A673 (cell line): ENCODE data around the gene GRM5. TPM values are rescaled to one million over a fixed set of nuclear protein-coding genes. Genes with fewer than 3 reads are reported as not detected.
"Not testable (repeated sequence)": the region's sequence is repeated elsewhere in the genome, so short reads cannot be mapped to it uniquely, and the experiment has no call there.

Experiments
- BruUV-seq: library from RNA; stranded (reverse); fragments of 400-500 nt; replicated peaks from 2 replicates; lab custom pipeline; 2021; lab: Mats Ljungman, UMichigan
- CTCF ChIA-PET: fragments of 300-600 bp; sonication (Branson Sonifier 250); formaldehyde crosslinking; loops from one replicate; lab custom pipeline; 2022; ENCODE audit warnings: antibody characterized with exemption; lab: Charles Lee
- POLR2A ChIA-PET: fragments of 300-600 bp; sonication (Branson Sonifier 250); formaldehyde crosslinking; loops from one replicate; lab custom pipeline; 2022; ENCODE audit warnings: antibody characterized with exemption; ENCODE audit not compliant: low non-redundant PET; lab: Charles Lee
- DNase-seq: peaks from one replicate; pipeline ENCODE4 v3.0.0-alpha.2; 2015; ENCODE audit warnings: low spot score
- H3K27ac ChIP-seq: fragments of 200-600 bp; sonication (generic); 2 replicates; pipeline ENCODE4 v1.5.1; 2016; ENCODE audit warnings: mixed run types, low read depth, mild to moderate bottlenecking, mixed read lengths, antibody characterized with exemption, low read length; ENCODE audit not compliant: poor library complexity, severe bottlenecking
- H3K27me3 ChIP-seq: fragments of 200-600 bp; sonication (generic); replicated peaks from 2 replicates; pipeline ENCODE4 v1.6.1; 2017; ENCODE audit warnings: mixed run types, low read depth, mild to moderate bottlenecking, mixed read lengths, antibody characterized with exemption, low read length; ENCODE audit not compliant: insufficient read depth, poor library complexity
- H3K36me3 ChIP-seq: fragments of 200-600 bp; sonication (generic); 2 replicates; pipeline ENCODE4 v1.6.1; 2016; ENCODE audit warnings: mixed run types, mild to moderate bottlenecking, mixed read lengths, antibody characterized with exemption, low read length; ENCODE audit not compliant: insufficient read depth, poor library complexity, severe bottlenecking
- H3K4me1 ChIP-seq: fragments of 200-600 bp; sonication (generic); 2 replicates; pipeline ENCODE4 v1.6.1; 2017; ENCODE audit warnings: mixed run types, mild to moderate bottlenecking, mixed read lengths, antibody characterized with exemption, low read length; ENCODE audit not compliant: insufficient read depth, poor library complexity, severe bottlenecking
- H3K4me3 ChIP-seq: fragments of 200-600 bp; sonication (generic); 2 replicates; pipeline ENCODE4 v1.5.1; 2016; ENCODE audit warnings: low read depth, mixed run types, mild to moderate bottlenecking, mixed read lengths, low read length; ENCODE audit not compliant: poor library complexity, severe bottlenecking
- H3K9me3 ChIP-seq: fragments of 200-600 bp; sonication (generic); 2 replicates; pipeline ENCODE4 v1.6.1; 2016; ENCODE audit warnings: mixed run types, low read depth, mild to moderate bottlenecking, mixed read lengths, antibody characterized with exemption, low read length; ENCODE audit not compliant: poor library complexity, severe bottlenecking
- EZH2 ChIP-seq: fragments of 200-600 bp; sonication (generic); IDR thresholded peaks from 2 replicates; pipeline ENCODE4 v1.6.1; 2017; ENCODE audit warnings: borderline replicate concordance, low read depth, mild to moderate bottlenecking, mixed read lengths, antibody characterized with exemption, low read length; ENCODE audit not compliant: poor library complexity, severe bottlenecking
- intact Hi-C: fragments of 100-400 bp; cut with micrococcal nuclease; formaldehyde crosslinking; loops from one replicate; pipeline ENCODE4 v1.10.0; 2022; ENCODE audit not compliant: unreplicated experiment
- total RNA-seq: library from RNA; stranded (reverse); gene quantifications from 2 replicates; pipeline ENCODE4 v1.2.3, GENCODE V29; 2021
- TF ChIP-seq, protein P1 (sequence below): fragments of 300-800, 200-600 bp; sonication (generic); conservative IDR thresholded peaks from 2 replicates; pipeline ENCODE4 v1.5.1; 2017; ENCODE audit warnings: low read depth, mild to moderate bottlenecking, antibody characterized with exemption, low read length, moderate library complexity, mixed read lengths

Gene GRM5
- total RNA-seq, 1 experiment from 2014 or later = not detected

- DNase-seq = no peak
- H3K36me3 ChIP-seq = no peaks in the 10 kb centered on the region
- no TSS peak for BruUV-seq
- intact Hi-C loops = no loop called here
- POLR2A ChIA-PET = no interaction called here
- no peaks in the 10 kb centered on the region for H3K4me1 ChIP-seq
- no peak overlapping the region for H3K27ac ChIP-seq
- no peaks in the 10 kb centered on the region for H3K27me3 ChIP-seq
- H3K9me3 ChIP-seq = no peaks in the 10 kb centered on the region
- H3K4me3 ChIP-seq = no peak overlapping the region
- TF ChIP-seq, protein P1, sequence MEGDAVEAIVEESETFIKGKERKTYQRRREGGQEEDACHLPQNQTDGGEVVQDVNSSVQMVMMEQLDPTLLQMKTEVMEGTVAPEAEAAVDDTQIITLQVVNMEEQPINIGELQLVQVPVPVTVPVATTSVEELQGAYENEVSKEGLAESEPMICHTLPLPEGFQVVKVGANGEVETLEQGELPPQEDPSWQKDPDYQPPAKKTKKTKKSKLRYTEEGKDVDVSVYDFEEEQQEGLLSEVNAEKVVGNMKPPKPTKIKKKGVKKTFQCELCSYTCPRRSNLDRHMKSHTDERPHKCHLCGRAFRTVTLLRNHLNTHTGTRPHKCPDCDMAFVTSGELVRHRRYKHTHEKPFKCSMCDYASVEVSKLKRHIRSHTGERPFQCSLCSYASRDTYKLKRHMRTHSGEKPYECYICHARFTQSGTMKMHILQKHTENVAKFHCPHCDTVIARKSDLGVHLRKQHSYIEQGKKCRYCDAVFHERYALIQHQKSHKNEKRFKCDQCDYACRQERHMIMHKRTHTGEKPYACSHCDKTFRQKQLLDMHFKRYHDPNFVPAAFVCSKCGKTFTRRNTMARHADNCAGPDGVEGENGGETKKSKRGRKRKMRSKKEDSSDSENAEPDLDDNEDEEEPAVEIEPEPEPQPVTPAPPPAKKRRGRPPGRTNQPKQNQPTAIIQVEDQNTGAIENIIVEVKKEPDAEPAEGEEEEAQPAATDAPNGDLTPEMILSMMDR = no peak
- no peak for TF ChIP-seq EZH2
- CTCF ChIA-PET = no interaction called here
Observed at GRCh38 chr11:88469561-88470225, 596.1 kb downstream of the GRM5 start.

DNA sequence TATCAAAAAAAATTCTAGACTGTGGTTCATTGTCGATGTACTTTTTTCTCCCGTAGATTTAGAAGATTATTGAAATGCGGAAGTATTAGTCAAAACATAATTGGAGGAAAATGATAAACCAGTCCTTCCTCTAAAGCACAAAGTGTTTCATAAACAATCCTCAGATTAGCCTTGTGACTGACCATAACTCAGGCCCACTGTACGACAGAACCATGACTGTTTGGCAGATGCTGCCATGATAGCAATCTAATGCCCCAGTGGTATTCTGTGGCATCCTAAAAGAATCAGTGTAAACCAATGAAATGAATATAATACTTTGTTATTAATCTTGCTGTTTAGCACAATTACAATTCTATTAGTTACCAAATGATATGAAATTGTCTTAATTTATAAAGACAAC, 601.3 kb downstream of the GRM5 start:
- H3K27ac ChIP-seq = no peak overlapping the region
- ChIA-PET CTCF (no interaction called here), POLR2A (no interaction called here)
- no peaks in the 10 kb centered on the region for H3K27me3 ChIP-seq
- H3K4me3 ChIP-seq = no peak overlapping the region
- intact Hi-C loops = no loop called here
- TF ChIP-seq EZH2 = no peak
- TF ChIP-seq, protein P1 = no peak
- no peaks in the 10 kb centered on the region for H3K36me3 ChIP-seq
- no peaks in the 10 kb centered on the region for H3K9me3 ChIP-seq
- BruUV-seq = no TSS peak
- H3K4me1 ChIP-seq = no peaks in the 10 kb centered on the region
- no peak for DNase-seq

DNA sequence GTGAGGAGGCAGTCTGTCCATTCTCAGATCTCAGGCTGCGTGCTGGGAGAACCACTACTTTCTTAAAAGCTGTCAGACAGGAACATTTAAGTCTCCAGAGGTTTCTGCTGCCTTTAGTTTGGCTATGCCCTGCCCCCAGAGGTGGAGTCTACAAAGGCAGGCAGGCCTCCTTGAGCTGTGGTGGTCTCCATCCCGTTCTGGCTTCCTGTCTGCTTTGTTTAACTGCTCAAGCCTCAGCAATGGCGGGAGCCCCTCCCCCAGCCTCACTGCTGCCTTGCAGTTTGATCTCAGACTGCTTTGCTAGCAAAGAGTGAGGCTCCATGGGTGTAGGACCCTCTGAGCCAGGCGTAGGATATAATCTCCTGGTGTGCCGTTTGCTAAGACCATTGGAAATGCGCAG, 602.5 kb downstream of the GRM5 start:
- H3K27ac ChIP-seq, H3K27me3 ChIP-seq, DNase-seq, H3K4me1 ChIP-seq, BruUV-seq, POLR2A ChIA-PET, intact Hi-C loops, CTCF ChIA-PET, H3K4me3 ChIP-seq, H3K9me3 ChIP-seq, H3K36me3 ChIP-seq: not testable (repeated sequence)

DNA sequence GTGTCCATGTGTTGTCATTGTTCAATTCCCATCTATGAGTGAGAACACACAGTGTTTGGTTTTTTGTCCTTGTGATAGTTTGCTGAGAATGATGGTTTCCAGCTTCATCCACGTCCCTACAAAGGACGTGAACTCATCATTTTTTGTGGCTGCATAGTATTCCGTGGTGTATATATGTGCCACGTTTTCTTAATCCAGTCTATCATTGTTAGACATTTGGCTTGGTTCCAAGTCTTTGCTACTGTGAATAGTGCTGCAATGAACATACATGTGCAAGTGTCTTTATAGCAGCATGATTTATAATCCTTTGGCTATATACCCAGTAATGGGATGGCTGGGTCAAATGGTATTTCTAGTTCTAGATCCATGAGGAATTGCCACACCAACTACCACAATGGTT, 607.7 kb downstream of the GRM5 start:
- POLR2A ChIA-PET, H3K4me3 ChIP-seq, intact Hi-C loops, DNase-seq, H3K36me3 ChIP-seq, H3K9me3 ChIP-seq, BruUV-seq, H3K27ac ChIP-seq, H3K4me1 ChIP-seq, CTCF ChIA-PET, H3K27me3 ChIP-seq: not testable (repeated sequence)
